ENCODE measurements around the gene CTNNA3. TPM values are rescaled to one million over a fixed set of nuclear protein-coding genes. Genes with fewer than 3 reads are reported as not detected.

CTNNA3 gene
- total RNA-seq, 1 experiment from 2014 or later: 0.32 TPM

GRCh38 chr10:65894379-65894778 is 1801.6 kb downstream of the CTNNA3 start:
- ATAC-seq (no peak), DNase-seq (ENCODE audit: low read depth, low spot score) (no peak)
- intact Hi-C loops (cut with micrococcal nuclease): no loop called here
- H3K4me1 ChIP-seq (ENCODE audit: control insufficient read depth in 1 of 2, insufficient read depth in 2 of 2, low read length in 2 of 2): no peaks in the 10 kb centered on the region
- ChIA-PET POLR2A (no interaction called here), CTCF (no interaction called here), RAD21 (ENCODE audit: low non-redundant PET in 1 of 2, low total read pairs in 2 of 2, uncharacterized antibody in 2 of 2, unreplicated experiment in 2 of 2) (no interaction called here)
- no peak overlapping the region for H3K4me3 ChIP-seq (replicated peaks in 1 of 2; ENCODE audit: low read depth in 1 of 2, low read length in 2 of 2)
- no peaks in the 10 kb centered on the region for H3K27me3 ChIP-seq (ENCODE audit: insufficient read depth, low read length)
- H3K27ac ChIP-seq (ENCODE audit: low read depth, low read length): no peak overlapping the region
- no peaks in the 10 kb centered on the region for H3K79me2 ChIP-seq (ENCODE audit: insufficient read depth, low read length)
- no TSS peak for BruUV-seq (replicated peaks)
- no peak overlapping the region for H3K4me2 ChIP-seq (ENCODE audit: low read length)
- no peak overlapping the region for H2AFZ ChIP-seq (ENCODE audit: low read depth, low read length, poor library complexity, severe bottlenecking)
- no peak overlapping the region for H3K9ac ChIP-seq (ENCODE audit: low read length)
- H3K36me3 ChIP-seq (ENCODE audit: control insufficient read depth in 1 of 2, insufficient read depth in 2 of 2, low read length in 2 of 2): no peaks in the 10 kb centered on the region
- no peaks in the 10 kb centered on the region for H3K9me3 ChIP-seq (ENCODE audit: control insufficient read depth in 1 of 2, insufficient read depth in 1 of 2, low read depth in 1 of 2, low read length in 2 of 2)
- no peaks in the 10 kb centered on the region for H4K20me1 ChIP-seq (ENCODE audit: insufficient read depth)
- no peak for TF ChIP-seq SRF (IDR thresholded peaks at IDR 0.05; ENCODE audit: low read depth)
- peaks cover 4% of the 10 kb centered on the region; the same call in 1 of the 2 replicates for H3K9me2 ChIP-seq (ENCODE audit: insufficient read depth)

- BruUV-seq (replicated peaks): no TSS peak
- Histone ChIP-seq H3K27ac (ENCODE audit: low read depth, low read length) (no peak overlapping the region), H3K4me1 (ENCODE audit: control insufficient read depth in 1 of 2, insufficient read depth in 2 of 2, low read length in 2 of 2) (no peaks in the 10 kb centered on the region), H3K9me3 (ENCODE audit: control insufficient read depth in 1 of 2, insufficient read depth in 1 of 2, low read depth in 1 of 2, low read length in 2 of 2) (no peaks in the 10 kb centered on the region), H3K27me3 (ENCODE audit: insufficient read depth, low read length) (no peaks in the 10 kb centered on the region), H2AFZ (ENCODE audit: low read depth, low read length, poor library complexity, severe bottlenecking) (no peak overlapping the region), H3K4me2 (ENCODE audit: low read length) (no peak overlapping the region), H3K9me2 (ENCODE audit: insufficient read depth) (peaks cover 4% of the 10 kb centered on the region; the same call in 1 of the 2 replicates), H3K4me3 (replicated peaks in 1 of 2; ENCODE audit: low read depth in 1 of 2, low read length in 2 of 2) (no peak overlapping the region), H4K20me1 (ENCODE audit: insufficient read depth) (no peaks in the 10 kb centered on the region), H3K36me3 (ENCODE audit: control insufficient read depth in 1 of 2, insufficient read depth in 2 of 2, low read length in 2 of 2) (no peaks in the 10 kb centered on the region), H3K79me2 (ENCODE audit: insufficient read depth, low read length) (no peaks in the 10 kb centered on the region), H3K9ac (ENCODE audit: low read length) (no peak overlapping the region)
- intact Hi-C loops (cut with micrococcal nuclease): no loop called here
- CTCF ChIA-PET: no interaction called here
- POLR2A ChIA-PET: no interaction called here
- DNase-seq (ENCODE audit: low read depth, low spot score) (no peak), ATAC-seq (no peak)
- TF ChIP-seq ZNF274 (IDR thresholded peaks at IDR 0.05; ENCODE audit: low read depth, low read length): no peak
- TF ChIP-seq REST (IDR thresholded peaks at IDR 0.05; ENCODE audit: low read depth): no peak
- TF ChIP-seq ATF3 (IDR thresholded peaks at IDR 0.05): no peak
- no peak for TF ChIP-seq FOSL1 (IDR thresholded peaks at IDR 0.05; ENCODE audit: low read depth)
- TF ChIP-seq ZBTB33 (IDR thresholded peaks at IDR 0.05; ENCODE audit: extremely low read depth, insufficient replicate concordance, low read length): no peak
- TF ChIP-seq TCF7L2 (IDR thresholded peaks at IDR 0.05; ENCODE audit: borderline replicate concordance, extremely low read depth, insufficient read depth, insufficient read length): no peak
- no peak for TF ChIP-seq ZFX (IDR thresholded peaks at IDR 0.05)
- no peak for TF ChIP-seq CBX3 (IDR thresholded peaks at IDR 0.05; ENCODE audit: low read depth)
- no peak for TF ChIP-seq POLR2A (IDR thresholded peaks at IDR 0.05; ENCODE audit: borderline replicate concordance, extremely low read depth, insufficient read depth, insufficient read length)
- no peak for TF ChIP-seq CTCF (IDR thresholded peaks at IDR 0.05 in 2 of 3, conservative IDR thresholded peaks at IDR 0.05 in 1 of 3; ENCODE audit: borderline replicate concordance in 1 of 3, insufficient read depth in 1 of 3, low read depth in 2 of 3, low read length in 2 of 3)
- no peak for TF ChIP-seq EZH2 (IDR thresholded peaks at IDR 0.05)
- TF ChIP-seq SP1 (IDR thresholded peaks at IDR 0.05; ENCODE audit: low read depth): no peak
- RAD21 ChIA-PET (ENCODE audit: low non-redundant PET in 1 of 2, low total read pairs in 2 of 2, uncharacterized antibody in 2 of 2, unreplicated experiment in 2 of 2): no interaction called here
Measured at GRCh38 chr10:65893676-65894075, 1802.3 kb downstream of the CTNNA3 start.
